HCT116 (cell line): ENCODE results near the gene EMSY. TPM values are rescaled to one million over a fixed set of nuclear protein-coding genes. Genes with fewer than 3 reads are reported as not detected.

ENCODE experiments used
- ATAC-seq: fragments of 200-7000 bp; cut with Tn5 transposase; 2 replicates; pipeline ENCODE4 v1.9.1; 2020; ENCODE audit warnings: mild to moderate bottlenecking, moderate library complexity
- BruUV-seq: library from RNA; stranded (reverse); fragments of 400-500 nt; replicated peaks from 2 replicates; lab custom pipeline; 2021; lab: Mats Ljungman, UMichigan
- CTCF ChIA-PET: fragments of 300-600 bp; sonication (Branson Sonifier 250); formaldehyde crosslinking; loops from one replicate; lab custom pipeline; 2021; ENCODE audit warnings: antibody characterized with exemption; lab: Charles Lee
- POLR2A ChIA-PET: fragments of 300-600, 350-600 bp; sonication (Branson Sonifier 250); formaldehyde crosslinking; loops from one replicate; lab custom pipeline; 2021; ENCODE audit warnings: antibody characterized with exemption; lab: Charles Lee
- RAD21 ChIA-PET, 2 experiments: fragments of 300-600 bp; sonication (Branson Sonifier 250); formaldehyde crosslinking; loops; one replicate each; lab custom pipeline; 2023; ENCODE audit warnings: low total read pairs in 2 of 2; ENCODE audit not compliant: uncharacterized antibody in 2 of 2, unreplicated experiment in 2 of 2, low non-redundant PET in 1 of 2; lab: Charles Lee
- DNase-seq: peaks from one replicate; pipeline ENCODE4 v3.0.0-alpha.2; 2010; ENCODE audit warnings: low read depth, low spot score
- H2AFZ ChIP-seq: fragments of 200-600 bp; shearing (Covaris generic), sonication (generic); 2 replicates; pipeline ENCODE4 v1.6.1; 2017; ENCODE audit warnings: low read depth, mixed run types, mixed read lengths, antibody characterized with exemption, low read length; ENCODE audit not compliant: poor library complexity, severe bottlenecking
- H3K27ac ChIP-seq: 2 replicates; pipeline ENCODE4 v1.5.1; 2012; ENCODE audit warnings: low read depth, low read length
- H3K27me3 ChIP-seq: fragments of 200-600 bp; sonication (generic); 2 replicates; pipeline ENCODE4 v1.6.1; 2016; ENCODE audit warnings: mixed run types, low read length, mixed read lengths; ENCODE audit not compliant: insufficient read depth
- H3K36me3 ChIP-seq, 2 experiments: fragments of 200-500 bp in 1 of 2; fragments of 200-600 bp in 1 of 2; sonication (Bioruptor generic) in 1 of 2; sonication (generic) in 1 of 2; 2 replicates each; pipeline versions ENCODE4 v1.5.1 to v1.6.1; 2014 to 2016; ENCODE audit warnings: low read length in 2 of 2, inconsistent platforms in 1 of 2, mixed read lengths in 1 of 2, mixed run types in 1 of 2; ENCODE audit not compliant: insufficient read depth in 2 of 2, control insufficient read depth in 1 of 2
- H3K4me1 ChIP-seq, 2 experiments: fragments of 200-600 bp in 1 of 2; sonication (generic) in 1 of 2; 2 replicates each; pipeline versions ENCODE4 v1.5.1 to v1.6.1; 2012 to 2017; ENCODE audit warnings: low read length in 2 of 2, inconsistent platforms in 1 of 2, mild to moderate bottlenecking in 1 of 2, mixed read lengths in 1 of 2, mixed run types in 1 of 2, moderate library complexity in 1 of 2; ENCODE audit not compliant: insufficient read depth in 2 of 2, control insufficient read depth in 1 of 2
- H3K4me2 ChIP-seq: fragments of 200-600 bp; sonication (generic); 2 replicates; pipeline ENCODE4 v1.6.1; 2017; ENCODE audit warnings: mixed run types, low read length, mixed read lengths
- H3K4me3 ChIP-seq, 2 experiments: fragments of 200-600 bp in 1 of 2; sonication (generic) in 1 of 2; replicated peaks in 1 of 2; 2 replicates each; pipeline ENCODE4 v1.5.1; 2011 to 2016; ENCODE audit warnings: low read length in 2 of 2, control low read depth in 1 of 2, low read depth in 1 of 2, mild to moderate bottlenecking in 1 of 2, mixed read lengths in 1 of 2, mixed run types in 1 of 2
- H3K79me2 ChIP-seq: fragments of 200-600 bp; sonication (generic); 2 replicates; pipeline ENCODE4 v1.6.1; 2017; ENCODE audit warnings: mild to moderate bottlenecking, mixed run types, low read length, moderate library complexity, mixed read lengths; ENCODE audit not compliant: insufficient read depth
- H3K9ac ChIP-seq: fragments of 200-600 bp; sonication (generic); 2 replicates; pipeline ENCODE4 v1.6.1; 2016; ENCODE audit warnings: low read length, mixed read lengths
- H3K9me2 ChIP-seq: fragments of 200-600 bp; sonication (generic), shearing (Covaris generic); 2 replicates; pipeline ENCODE4 v1.6.1; 2017; ENCODE audit warnings: mixed run types, mild to moderate bottlenecking, moderate library complexity; ENCODE audit not compliant: insufficient read depth
- H3K9me3 ChIP-seq, 2 experiments: fragments of 200-500 bp in 1 of 2; fragments of 200-600 bp in 1 of 2; sonication (Bioruptor generic) in 1 of 2; sonication (generic) in 1 of 2; 2 replicates each; pipeline ENCODE4 v1.6.1; 2014 to 2017; ENCODE audit warnings: low read length in 2 of 2, mixed read lengths in 2 of 2, inconsistent platforms in 1 of 2, low read depth in 1 of 2, mild to moderate bottlenecking in 1 of 2, mixed run types in 1 of 2, moderate library complexity in 1 of 2; ENCODE audit not compliant: control insufficient read depth in 1 of 2, insufficient read depth in 1 of 2
- H4K20me1 ChIP-seq: fragments of 200-600 bp; sonication (generic), shearing (Covaris generic); 2 replicates; pipeline ENCODE4 v1.6.1; 2017; ENCODE audit warnings: mixed run types, mild to moderate bottlenecking, moderate library complexity; ENCODE audit not compliant: insufficient read depth
- CEBPB ChIP-seq: IDR thresholded peaks from 2 replicates; pipeline ENCODE4 v1.6.1; 2012; ENCODE audit warnings: low read depth
- CTCF ChIP-seq, 3 experiments: fragments of 200-600 bp in 1 of 3; sonication (generic) in 1 of 3; IDR thresholded peaks in 2 of 3; conservative IDR thresholded peaks in 1 of 3; 2 replicates each; pipeline ENCODE4 v1.5.1; 2012 to 2017; ENCODE audit warnings: low read depth in 2 of 3, low read length in 2 of 3, antibody characterized with exemption in 1 of 3, borderline replicate concordance in 1 of 3, control low read depth in 1 of 3, mild to moderate bottlenecking in 1 of 3, mixed read lengths in 1 of 3, mixed run types in 1 of 3, moderate library complexity in 1 of 3; ENCODE audit not compliant: insufficient read depth in 1 of 3
- EGR1 ChIP-seq: IDR thresholded peaks from 2 replicates; pipeline ENCODE4 v1.6.1; 2012; ENCODE audit warnings: low read depth
- ELF1 ChIP-seq: IDR thresholded peaks from 2 replicates; pipeline ENCODE4 v1.6.1; 2012; ENCODE audit warnings: low read depth, borderline replicate concordance
- EZH2 ChIP-seq: fragments of 200-600 bp; sonication (generic); IDR thresholded peaks from 2 replicates; pipeline ENCODE4 v1.6.1; 2017; ENCODE audit warnings: antibody characterized with exemption, mixed run types
- EZH2phosphoT487 ChIP-seq: fragments of 200-600 bp; IDR thresholded peaks from 2 replicates; pipeline ENCODE4 v1.6.1; 2018; ENCODE audit warnings: antibody characterized with exemption, borderline replicate concordance
- FOSL1 ChIP-seq: IDR thresholded peaks from 2 replicates; pipeline ENCODE4 v1.6.1; 2012; ENCODE audit warnings: low read depth
- JUND ChIP-seq: IDR thresholded peaks from 2 replicates; pipeline ENCODE4 v1.6.1; 2012
- MAX ChIP-seq: IDR thresholded peaks from 2 replicates; pipeline ENCODE4 v1.6.1; 2012
- RAD21 ChIP-seq: IDR thresholded peaks from 2 replicates; pipeline ENCODE4 v1.6.1; 2012; ENCODE audit warnings: low read depth, mild to moderate bottlenecking
- REST ChIP-seq: IDR thresholded peaks from 2 replicates; pipeline ENCODE4 v1.6.1; 2012; ENCODE audit warnings: low read depth
- SIN3A ChIP-seq: IDR thresholded peaks from 2 replicates; pipeline ENCODE4 v1.6.1; 2012; ENCODE audit warnings: low read depth
- TCF7L2 ChIP-seq: IDR thresholded peaks from 2 replicates; pipeline ENCODE4 v1.7.0; 2011; ENCODE audit warnings: borderline replicate concordance, inconsistent platforms; ENCODE audit not compliant: insufficient read depth, insufficient read length; ENCODE audit errors: extremely low read depth
- ZFX ChIP-seq: fragments of 450-650 bp; IDR thresholded peaks from 2 replicates; pipeline ENCODE4 v1.6.1; 2017
- ZNF274 ChIP-seq: fragments of 200-500 bp; sonication (Bioruptor generic); IDR thresholded peaks from 2 replicates; pipeline ENCODE4 v1.6.1; 2014; ENCODE audit warnings: mild to moderate bottlenecking, low read depth, low read length, inconsistent platforms
- intact Hi-C: fragments of 100-400 bp; cut with micrococcal nuclease; formaldehyde crosslinking; loops from 2 replicates; pipeline ENCODE4 v1.10.0; 2022
- total RNA-seq: library from RNA; stranded (reverse); gene quantifications from one replicate; pipeline ENCODE4 v1.2.1, GENCODE V29; 2021; ENCODE audit not compliant: unreplicated experiment
- TF ChIP-seq, protein P1 (sequence below): IDR thresholded peaks from 2 replicates; pipeline ENCODE4 v1.6.1; 2012

EMSY gene
- total RNA-seq, 1 experiment from 2014 or later: 22.7 TPM

GRCh38 chr11:76424379-76424778 is 20.4 kb upstream of the EMSY start:
- Histone ChIP-seq H3K9me3 (no peaks in the 10 kb centered on the region), H3K4me3 (no peak overlapping the region)

DNA sequence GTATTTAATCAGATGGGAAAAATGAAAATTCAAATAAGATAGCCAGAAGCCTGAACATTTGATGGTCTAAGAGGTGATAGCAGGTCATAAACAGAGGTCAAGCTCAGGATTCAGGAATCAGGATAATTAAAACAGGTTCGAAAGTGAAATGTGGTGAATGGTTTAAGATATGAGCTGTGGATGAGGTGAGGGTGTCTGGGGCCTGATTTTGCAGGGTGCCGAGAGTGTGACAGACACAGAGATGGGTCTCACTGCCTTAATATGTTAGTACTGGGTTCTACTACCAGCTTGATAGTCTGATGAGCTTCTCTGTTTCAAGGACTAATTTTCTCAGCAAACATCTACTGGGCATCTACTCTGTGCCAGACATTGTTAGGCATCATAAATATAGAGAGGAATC is 19.9 kb upstream of the EMSY start:
- CTCF ChIA-PET: no interaction called here
- TF ChIP-seq EGR1: no peak
- no peak for TF ChIP-seq ELF1
- no peak for TF ChIP-seq SIN3A
- no peak for TF ChIP-seq MAX
- TF ChIP-seq RAD21: no peak
- TF ChIP-seq REST: no peak
- TF ChIP-seq FOSL1: no peak
- no peak for TF ChIP-seq ZFX
- TF ChIP-seq JUND: no peak
- TF ChIP-seq CEBPB: no peak
- no peak for TF ChIP-seq CTCF (IDR thresholded peaks at IDR 0.05 in 2 of 3, conservative IDR thresholded peaks at IDR 0.05 in 1 of 3; ENCODE audit: borderline replicate concordance in 1 of 3, insufficient read depth in 1 of 3, low read depth in 2 of 3, low read length in 2 of 3)
- no peak for TF ChIP-seq EZH2phosphoT487
- no peak for TF ChIP-seq EZH2

More at GRCh38 chr11:76424379-76424778, 20.4 kb upstream of the EMSY start:
- ChIA-PET CTCF (no interaction called here), POLR2A (no interaction called here), RAD21 (no interaction called here)
- Histone ChIP-seq H3K36me3 (no peaks in the 10 kb centered on the region), H3K27ac (no peak overlapping the region), H2AFZ (no peak overlapping the region), H3K4me1 (no peaks in the 10 kb centered on the region), H3K9me2 (no peaks in the 10 kb centered on the region), H3K4me2 (no peak overlapping the region), H3K79me2 (no peaks in the 10 kb centered on the region), H4K20me1 (no peaks in the 10 kb centered on the region), H3K9ac (no peak overlapping the region), H3K27me3 (no peaks in the 10 kb centered on the region)
- intact Hi-C loops: no loop called here
- BruUV-seq: no TSS peak
- TF ChIP-seq TCF7L2 (no peak), EZH2 (no peak), EZH2phosphoT487 (no peak), ZNF274 (no peak)
- TF ChIP-seq, protein P1, sequence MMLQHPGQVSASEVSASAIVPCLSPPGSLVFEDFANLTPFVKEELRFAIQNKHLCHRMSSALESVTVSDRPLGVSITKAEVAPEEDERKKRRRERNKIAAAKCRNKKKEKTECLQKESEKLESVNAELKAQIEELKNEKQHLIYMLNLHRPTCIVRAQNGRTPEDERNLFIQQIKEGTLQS: no peak
- no peak for DNase-seq
- no peak for ATAC-seq

More for the DNA sequence above, 19.9 kb upstream of the EMSY start:
- H3K27me3 ChIP-seq: no peaks in the 10 kb centered on the region
- H2AFZ ChIP-seq: no peak overlapping the region
- no peak overlapping the region for H3K9ac ChIP-seq
- H3K9me3 ChIP-seq: no peaks in the 10 kb centered on the region
- RAD21 ChIA-PET: no interaction called here
- no peak overlapping the region for H3K4me2 ChIP-seq
- H3K79me2 ChIP-seq: no peaks in the 10 kb centered on the region
- no peak for ATAC-seq
- H3K36me3 ChIP-seq: no peaks in the 10 kb centered on the region
- no peaks in the 10 kb centered on the region for H4K20me1 ChIP-seq
- DNase-seq: no peak
- intact Hi-C loops: no loop called here
- no peaks in the 10 kb centered on the region for H3K9me2 ChIP-seq
- H3K4me3 ChIP-seq: no peak overlapping the region
- H3K4me1 ChIP-seq: no peaks in the 10 kb centered on the region
- no peak overlapping the region for H3K27ac ChIP-seq
- POLR2A ChIA-PET: no interaction called here
- no TSS peak for BruUV-seq
